Epithelial cell of proximal tubule (primary cell): ENCODE measurements around the gene ERC2. TPM values are rescaled to one million over a fixed set of nuclear protein-coding genes. Genes with fewer than 3 reads are reported as not detected.

Experiments used
- DNase-seq: peaks from one replicate; pipeline ENCODE4 v3.0.0-alpha.2; 2011; ENCODE audit warnings: low read depth
- H3K4me3 ChIP-seq: 2 replicates; pipeline ENCODE4 v1.5.1; 2011; ENCODE audit warnings: low read depth, mild to moderate bottlenecking, low read length
- total RNA-seq: library from RNA; depleted of rRNA; stranded (reverse); fragments of >200 nt; gene quantifications from 2 replicates; pipeline ENCODE4 v1.2.3, GENCODE V29; 2015
- TF ChIP-seq, protein P1 (sequence below): conservative IDR thresholded peaks from 2 replicates; pipeline ENCODE4 v1.5.1; 2012; ENCODE audit warnings: low read depth, mild to moderate bottlenecking, low read length

ERC2 gene
- total RNA-seq, 1 donor from 2014 or later: 2.7 TPM

DNA sequence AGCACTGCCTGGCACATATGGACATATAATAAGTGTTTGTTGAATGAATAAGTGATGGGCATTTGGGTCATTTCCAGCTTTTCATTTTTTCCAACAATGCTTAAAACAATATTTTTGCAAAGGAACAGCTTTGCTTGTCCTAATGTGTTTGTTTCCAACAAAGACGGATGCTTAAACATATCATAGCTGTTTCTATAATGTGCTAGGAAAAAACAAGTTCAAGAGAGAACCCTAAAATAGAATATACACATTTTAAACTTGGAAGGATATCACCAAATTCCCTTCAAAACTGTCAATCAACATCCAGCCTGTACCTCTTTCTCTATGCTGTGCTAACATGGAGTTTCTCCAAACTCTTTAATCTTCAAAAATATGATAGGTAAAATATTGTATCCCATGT is 756.6 kb downstream of the ERC2 start:
- H3K4me3 ChIP-seq: no peak overlapping the region
- TF ChIP-seq, protein P1, sequence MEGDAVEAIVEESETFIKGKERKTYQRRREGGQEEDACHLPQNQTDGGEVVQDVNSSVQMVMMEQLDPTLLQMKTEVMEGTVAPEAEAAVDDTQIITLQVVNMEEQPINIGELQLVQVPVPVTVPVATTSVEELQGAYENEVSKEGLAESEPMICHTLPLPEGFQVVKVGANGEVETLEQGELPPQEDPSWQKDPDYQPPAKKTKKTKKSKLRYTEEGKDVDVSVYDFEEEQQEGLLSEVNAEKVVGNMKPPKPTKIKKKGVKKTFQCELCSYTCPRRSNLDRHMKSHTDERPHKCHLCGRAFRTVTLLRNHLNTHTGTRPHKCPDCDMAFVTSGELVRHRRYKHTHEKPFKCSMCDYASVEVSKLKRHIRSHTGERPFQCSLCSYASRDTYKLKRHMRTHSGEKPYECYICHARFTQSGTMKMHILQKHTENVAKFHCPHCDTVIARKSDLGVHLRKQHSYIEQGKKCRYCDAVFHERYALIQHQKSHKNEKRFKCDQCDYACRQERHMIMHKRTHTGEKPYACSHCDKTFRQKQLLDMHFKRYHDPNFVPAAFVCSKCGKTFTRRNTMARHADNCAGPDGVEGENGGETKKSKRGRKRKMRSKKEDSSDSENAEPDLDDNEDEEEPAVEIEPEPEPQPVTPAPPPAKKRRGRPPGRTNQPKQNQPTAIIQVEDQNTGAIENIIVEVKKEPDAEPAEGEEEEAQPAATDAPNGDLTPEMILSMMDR: no peak
- no peak for DNase-seq

DNA sequence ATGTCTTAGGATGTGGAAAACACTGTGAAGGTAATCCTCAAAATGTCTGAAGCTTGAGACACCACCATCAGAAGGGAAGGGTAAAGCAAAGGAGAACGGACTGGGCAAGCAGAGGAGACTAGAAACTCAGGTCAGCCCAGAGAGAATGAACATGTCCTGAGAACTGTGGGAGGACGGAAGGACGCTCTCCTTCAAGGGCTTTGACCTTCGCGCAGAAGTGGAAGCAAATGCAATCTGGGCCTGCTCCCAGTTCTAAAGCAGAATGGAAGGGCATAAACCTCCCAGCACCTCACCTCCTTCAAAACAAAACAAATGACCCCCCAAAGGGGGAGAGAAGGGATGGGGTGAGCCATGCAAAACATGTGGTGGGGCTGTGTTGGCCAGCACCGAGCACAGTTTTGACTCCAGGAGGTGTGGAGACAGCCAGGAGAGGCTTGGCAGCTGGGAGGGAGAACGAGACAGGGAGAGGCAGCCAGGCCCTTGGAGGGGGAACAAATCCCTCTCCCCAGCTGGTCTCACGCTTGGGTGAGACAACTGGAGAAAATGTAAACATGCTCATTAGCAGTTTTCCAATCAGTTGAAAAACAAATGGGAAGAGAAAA is 758.8 kb downstream of the ERC2 start:
- no peak overlapping the region for H3K4me3 ChIP-seq
- TF ChIP-seq, protein P1: no peak

DNA sequence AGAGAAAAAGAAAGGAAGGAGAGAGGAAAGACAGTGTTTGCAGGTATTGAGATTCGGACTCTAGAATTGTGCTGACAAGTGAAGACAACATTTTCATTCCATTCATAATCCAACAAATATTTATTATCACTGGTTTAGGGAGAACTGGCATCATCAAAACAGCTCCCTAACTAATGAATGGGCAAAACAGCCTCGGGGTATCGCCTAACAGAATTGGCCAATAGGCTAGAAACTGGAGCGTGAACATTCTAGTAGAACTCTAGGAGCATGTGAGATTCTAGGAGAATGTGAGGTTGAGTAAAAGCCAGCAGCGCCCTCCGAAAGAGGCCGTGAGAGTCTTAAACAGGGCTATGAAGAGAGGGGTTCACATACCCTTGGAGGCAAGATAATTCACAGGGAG is 759.3 kb downstream of the ERC2 start:
- H3K4me3 ChIP-seq: no peak overlapping the region
- TF ChIP-seq, protein P1: no peak
- no peak for DNase-seq

More for the DNA sequence above, 758.8 kb downstream of the ERC2 start:
- DNase-seq: no peak

DNA sequence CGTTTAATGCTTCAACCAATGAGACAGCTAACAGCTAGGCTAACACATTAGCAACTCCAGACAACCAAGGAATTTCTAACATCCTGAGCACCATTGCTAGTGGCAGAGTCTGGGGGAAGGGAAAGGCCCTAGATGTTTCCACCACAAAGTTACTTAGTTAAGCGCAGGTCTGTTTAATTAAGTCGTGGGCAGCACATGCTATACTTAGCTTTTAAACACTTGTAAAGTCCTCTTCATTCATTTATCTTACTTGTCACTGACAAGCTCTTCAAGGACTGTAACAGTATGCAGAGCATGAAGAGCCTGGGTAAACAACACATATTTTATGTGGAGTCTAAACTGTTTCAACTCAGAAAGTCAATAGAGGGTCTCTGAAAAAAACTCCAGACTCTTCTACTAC is 760.0 kb downstream of the ERC2 start:
- no peak overlapping the region for H3K4me3 ChIP-seq
- no peak for DNase-seq
- TF ChIP-seq, protein P1: no peak

DNA sequence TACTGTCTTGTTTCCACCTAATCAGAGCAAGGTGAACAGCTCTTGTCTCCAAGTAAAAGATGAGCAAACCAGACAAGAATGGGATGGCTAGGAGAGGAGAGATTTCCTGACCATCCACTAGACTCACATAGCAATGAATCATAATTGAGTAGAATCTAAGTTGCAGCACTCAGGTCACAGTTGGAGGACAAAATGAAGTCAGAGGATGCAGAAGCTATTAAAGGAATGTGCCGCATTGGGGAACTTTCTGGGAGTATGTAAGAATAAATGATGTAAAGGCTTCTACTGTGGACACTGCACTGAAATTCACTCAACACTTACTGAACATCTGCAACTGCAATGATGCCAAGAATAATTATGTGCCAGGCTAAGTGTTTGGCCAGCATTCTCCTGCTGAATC is 763.7 kb downstream of the ERC2 start:
- no peak for DNase-seq
- no peak overlapping the region for H3K4me3 ChIP-seq
- TF ChIP-seq, protein P1: no peak

DNA sequence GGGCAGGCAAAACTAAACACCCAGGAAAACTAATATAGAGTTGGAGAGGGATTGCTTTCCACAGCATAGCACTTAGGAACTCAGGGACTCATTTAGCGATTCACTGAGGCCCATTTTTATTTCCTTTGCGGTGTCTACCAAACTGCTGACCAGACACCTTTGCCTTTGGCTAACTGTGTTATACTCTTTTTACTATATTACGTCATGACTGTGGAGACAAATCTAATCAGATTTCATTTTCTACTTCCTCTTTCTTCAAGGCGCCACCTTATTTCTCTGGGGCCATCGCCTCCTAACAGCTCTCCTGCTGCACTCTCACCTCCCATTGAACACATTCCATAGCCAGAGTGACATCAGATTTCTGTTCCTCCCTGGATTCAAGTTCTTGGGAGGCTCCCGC is 765.4 kb downstream of the ERC2 start:
- TF ChIP-seq, protein P1: no peak
- no peak overlapping the region for H3K4me3 ChIP-seq

DNA sequence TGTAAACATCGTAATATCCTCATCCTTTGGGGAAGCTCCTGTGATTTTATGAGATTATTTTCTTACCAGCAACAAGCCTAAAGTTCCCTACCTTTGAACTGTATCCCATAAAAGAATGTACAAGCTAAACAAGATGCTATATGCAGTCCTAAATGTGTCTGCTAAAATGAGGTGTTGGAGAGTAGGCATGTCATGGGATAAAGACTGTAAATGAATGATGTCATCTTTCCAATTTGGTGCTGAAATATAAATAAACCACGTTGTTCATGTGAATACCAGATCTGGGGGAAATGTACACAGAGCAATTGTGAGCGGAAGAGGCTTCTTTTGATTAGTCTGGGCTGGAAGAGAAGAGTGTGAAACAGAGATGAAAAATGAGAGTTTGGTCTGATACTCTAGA is 766.3 kb downstream of the ERC2 start:
- TF ChIP-seq, protein P1: no peak
- DNase-seq: no peak
- H3K4me3 ChIP-seq: no peak overlapping the region

More for the DNA sequence above, 765.4 kb downstream of the ERC2 start:
- DNase-seq: no peak
